HepG2 (cell line): ENCODE data around the gene TPCN2. TPM values are rescaled to one million over a fixed set of nuclear protein-coding genes. Genes with fewer than 3 reads are reported as not detected.

Experiments
- ATAC-seq: fragments of 200-7000 bp; cut with Tn5 transposase; 3 replicates; pipeline ENCODE4 v1.9.1; 2020; ENCODE audit warnings: mild to moderate bottlenecking, moderate library complexity
- BruUV-seq: library from RNA; stranded (reverse); fragments of 400-500 nt; replicated peaks from 2 replicates; lab custom pipeline; 2021; lab: Mats Ljungman, UMichigan
- CTCF ChIA-PET: fragments of 300-600 bp; formaldehyde crosslinking; extraction: SDS; loops from one replicate; lab custom pipeline; 2021; ENCODE audit warnings: low total read pairs, inconsistent platforms, low intra/inter-chr PET ratio; lab: Yijun Ruan, JAX
- POLR2A ChIA-PET: fragments of 350-600 bp; sonication (Branson Sonifier 250); formaldehyde crosslinking; loops from one replicate; lab custom pipeline; 2020; ENCODE audit warnings: antibody characterized with exemption, inconsistent platforms; lab: Yijun Ruan, JAX
- DNase-seq: peaks from one replicate; pipeline ENCODE4 v3.0.0-alpha.2; 2015; ENCODE audit warnings: low spot score
- FAIRE-seq: peaks from 3 replicates; lab custom pipeline; 2011; peaks lifted over from hg19 to GRCh38; lab: Jason Lieb, UNC
- H2AFZ ChIP-seq: one replicate; pipeline ENCODE4 v1.6.1; 2011; ENCODE audit warnings: low read length, inconsistent platforms
- H3K27ac ChIP-seq: fragments of 300-600 bp; 3 replicates; pipeline ENCODE4 v1.8.0; 2011; ENCODE audit warnings: mixed run types, mild to moderate bottlenecking, mixed read lengths, low read length, inconsistent platforms; ENCODE audit not compliant: insufficient read depth; ENCODE audit errors: extremely low read length
- H3K27me3 ChIP-seq, 2 experiments: fragments of 200-600 bp in 1 of 2; 2 replicates in 1 of 2; 3 replicates in 1 of 2; pipeline versions ENCODE4 v1.6.0 to v1.8.0; 2011; ENCODE audit warnings: low read length in 2 of 2, mild to moderate bottlenecking in 2 of 2, moderate library complexity in 2 of 2, inconsistent platforms in 1 of 2; ENCODE audit not compliant: insufficient read depth in 2 of 2, control insufficient read depth in 1 of 2
- H3K36me3 ChIP-seq, 2 experiments: fragments of 200-600 bp in 1 of 2; replicated peaks in 1 of 2; 2 replicates in 1 of 2; 3 replicates in 1 of 2; pipeline versions ENCODE4 v1.5.1 to v1.8.0; 2011; ENCODE audit warnings: low read length in 2 of 2, inconsistent platforms in 1 of 2; ENCODE audit not compliant: insufficient read depth in 2 of 2, control insufficient read depth in 1 of 2
- H3K4me1 ChIP-seq: 2 replicates; pipeline ENCODE4 v1.5.1; 2012; ENCODE audit warnings: low read length, inconsistent platforms; ENCODE audit not compliant: insufficient read depth
- H3K4me2 ChIP-seq: 2 replicates; pipeline ENCODE4 v1.6.0; 2011; ENCODE audit warnings: low read depth, low read length, inconsistent platforms
- H3K4me3 ChIP-seq, 3 experiments: fragments of 200-600 bp in 1 of 3; sonication (generic), shearing (Covaris generic) in 1 of 3; replicated peaks in 1 of 3; 2 replicates each; pipeline ENCODE4 v1.5.1; 2011 to 2016; ENCODE audit warnings: low read length in 3 of 3, inconsistent platforms in 2 of 3, low read depth in 2 of 3, mild to moderate bottlenecking in 2 of 3, control low read depth in 1 of 3, mixed read lengths in 1 of 3; ENCODE audit not compliant: insufficient read depth in 1 of 3
- H3K79me2 ChIP-seq: one replicate; pipeline ENCODE4 v1.6.1; 2011; ENCODE audit warnings: low read length, inconsistent platforms; ENCODE audit not compliant: insufficient read depth
- H3K9ac ChIP-seq: 2 replicates; pipeline ENCODE4 v1.6.0; 2011; ENCODE audit warnings: mild to moderate bottlenecking, low read depth, low read length, inconsistent platforms; ENCODE audit not compliant: insufficient read depth
- H3K9me3 ChIP-seq: 2 replicates; pipeline ENCODE4 v1.5.1; 2012; ENCODE audit warnings: mild to moderate bottlenecking, low read length
- H4K20me1 ChIP-seq: 2 replicates; pipeline ENCODE4 v1.6.0; 2011; ENCODE audit warnings: inconsistent platforms, mild to moderate bottlenecking, low read length, moderate library complexity; ENCODE audit not compliant: insufficient read depth
- BRD4 ChIP-seq: sonication (generic); formaldehyde crosslinking; IDR thresholded peaks from 2 replicates; pipeline ENCODE4 v1.4.0; 2020; ENCODE audit warnings: missing genetic modification reagents
- CC2D1A ChIP-seq: sonication (generic); formaldehyde crosslinking; IDR thresholded peaks from 2 replicates; pipeline ENCODE4 v1.8.1; 2023; ENCODE audit warnings: mild to moderate bottlenecking, missing genetic modification reagents
- CEBPB ChIP-seq: IDR thresholded peaks from 2 replicates; pipeline ENCODE4 v1.6.1; 2011; ENCODE audit warnings: low read depth, low read length, improper control_type of control experiment, borderline replicate concordance
- JUND ChIP-seq: sonication (generic); formaldehyde crosslinking; IDR thresholded peaks from 2 replicates; pipeline ENCODE4 v1.8.0; 2022; ENCODE audit warnings: mild to moderate bottlenecking, missing genetic modification reagents
- KMT2B ChIP-seq: IDR thresholded peaks from 2 replicates; pipeline ENCODE4 v1.6.1; 2016; ENCODE audit warnings: missing genetic modification reagents, missing compliant biosample characterization
- MATR3 ChIP-seq: sonication (generic); formaldehyde crosslinking; IDR thresholded peaks from 2 replicates; pipeline ENCODE4 v1.4.0; 2020; ENCODE audit warnings: missing genetic modification reagents
- NCOA1 ChIP-seq: sonication (generic); formaldehyde crosslinking; IDR thresholded peaks from 2 replicates; pipeline ENCODE4 v1.9.0; 2021; ENCODE audit warnings: missing genetic modification reagents
- ZNF253 ChIP-seq: sonication (generic); formaldehyde crosslinking; IDR thresholded peaks from 2 replicates; pipeline ENCODE4 v1.8.0; 2022; ENCODE audit warnings: mild to moderate bottlenecking, missing genetic modification reagents, borderline replicate concordance
- ZNF34 ChIP-seq: sonication (generic); formaldehyde crosslinking; IDR thresholded peaks from 2 replicates; pipeline ENCODE4 v1.4.0; 2020; ENCODE audit warnings: mild to moderate bottlenecking, missing genetic modification reagents, borderline replicate concordance
- ZNF562 ChIP-seq: sonication (generic); formaldehyde crosslinking; IDR thresholded peaks from 2 replicates; pipeline ENCODE4 v1.8.0; 2022; ENCODE audit warnings: missing genetic modification reagents, borderline replicate concordance
- ZNF605 ChIP-seq: sonication (generic); formaldehyde crosslinking; IDR thresholded peaks from 2 replicates; pipeline ENCODE4 v1.8.0; 2022; ENCODE audit warnings: mild to moderate bottlenecking, missing genetic modification reagents
- ZNF816 ChIP-seq: sonication (generic); formaldehyde crosslinking; IDR thresholded peaks from 2 replicates; pipeline ENCODE4 v1.8.0; 2022; ENCODE audit warnings: missing genetic modification reagents, mild to moderate bottlenecking, borderline replicate concordance
- WGBS: methylation state at CpG from one replicate; pipeline ENCODE4 v1.1.6; 2017; ENCODE audit warnings: low lambda C conversion rate; 5-methylcytosine and 5-hydroxymethylcytosine counted together
- in situ Hi-C: cut with HindIII; loops from 2 replicates; pipeline ENCODE4 v1.10.0; 2017; ENCODE audit warnings: low pct_unique_long_range_greater_than_20kb; ENCODE audit not compliant: extremely low pct_ligation_motif_present
- intact Hi-C: fragments of 100-400 bp; cut with micrococcal nuclease; formaldehyde crosslinking; loops from one replicate; pipeline ENCODE4 v1.10.0; 2022; ENCODE audit not compliant: unreplicated experiment
- polyA plus RNA-seq, 8 experiments: library from polyadenylated mRNA; depleted of rRNA in 3 of 8; stranded (reverse) in 7 of 8; unstranded in 1 of 8; fragments of >200 nt; fragmentation: Illumina TruSeq in 4 of 8; extraction: Trizol in 4 of 8; gene quantifications; 2 replicates each; pipeline versions ENCODE4 v1.2.1 to v1.2.3, GENCODE V29; 2011 to 2016; ENCODE audit warnings: low read depth in 4 of 8, missing spikeins in 1 of 8, mixed read lengths in 1 of 8; ENCODE audit not compliant: insufficient read depth in 1 of 8
- total RNA-seq, 5 experiments: library from RNA; depleted of rRNA; stranded (reverse); fragments of >200 nt; fragmentation: Illumina TruSeq; extraction: Trizol; gene quantifications; 2 replicates each; pipeline ENCODE4 v1.2.3, GENCODE V29; 2016; ENCODE audit warnings: low read depth in 1 of 5
- TF ChIP-seq, protein P1 (sequence below): IDR thresholded peaks from 2 replicates; pipeline ENCODE4 v1.6.1; 2016; ENCODE audit warnings: missing compliant biosample characterization, missing genetic modification reagents, borderline replicate concordance
- TF ChIP-seq, protein P2 (sequence below): sonication (generic); formaldehyde crosslinking; IDR thresholded peaks from 2 replicates; pipeline ENCODE4 v1.4.0; 2020; ENCODE audit warnings: missing genetic modification reagents, borderline replicate concordance
- TF ChIP-seq, protein P3 (sequence below): sonication (generic); formaldehyde crosslinking; IDR thresholded peaks from 2 replicates; pipeline ENCODE4 v1.4.0; 2020; ENCODE audit warnings: missing genetic modification reagents, mild to moderate bottlenecking, borderline replicate concordance

The TPCN2 gene
- total and polyA plus RNA-seq, 2 of the 13 experiments (the other 11 are each of a cell fraction or from before 2014, with no cell fraction given) = 5.6 to 5.9 TPM

DNA sequence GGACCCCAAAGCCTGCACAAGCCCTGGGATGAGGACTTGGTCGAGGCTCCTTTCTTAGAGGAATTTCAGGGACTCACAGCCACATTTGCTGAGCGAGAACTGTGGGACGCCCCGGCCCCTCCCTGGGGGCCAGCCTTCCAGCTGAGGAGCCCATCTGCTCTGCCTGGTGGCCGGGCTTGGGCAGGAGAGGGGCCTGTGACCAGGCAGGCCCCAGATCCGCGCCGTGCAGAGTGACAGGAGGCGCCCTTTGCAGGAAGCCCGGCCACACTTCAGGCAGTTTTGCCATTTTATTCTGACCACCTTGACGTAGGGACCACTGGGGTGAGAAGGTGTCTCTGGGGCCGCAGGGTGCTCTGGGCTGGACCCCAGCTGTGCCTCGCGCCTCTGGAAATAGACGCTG is 35.6 kb downstream of the TPCN2 start:
- H3K4me3 ChIP-seq = no peak overlapping the region
- no peak overlapping the region for H3K9ac ChIP-seq
- H4K20me1 ChIP-seq = 0 out of 2 replicates have a peak, but pooled peaks cover 3% of the 10 kb centered on the region
- H3K36me3 ChIP-seq = peaks cover 2 to 10% of the 10 kb centered on the region in 2 experiments; a peak in 3 of 5 replicates
- DNase-seq = no peak
- in situ Hi-C loops (no loop called here), intact Hi-C loops (no loop called here)
- H3K27ac ChIP-seq = no peak overlapping the region
- H3K9me3 ChIP-seq = no peaks in the 10 kb centered on the region
- no peak for FAIRE-seq
- no peak overlapping the region for H3K4me2 ChIP-seq
- H3K79me2 ChIP-seq = no peaks in the 10 kb centered on the region
- H3K27me3 ChIP-seq = no peaks in the 10 kb centered on the region
- TF ChIP-seq ZNF253 (CRISPR knock-in tag) (no peak), NCOA1 (no peak), ZNF816 (CRISPR knock-in tag) (no peak), KMT2B (CRISPR knock-in tag) (no peak), BRD4 (CRISPR knock-in tag) (no peak), ZNF605 (CRISPR knock-in tag) (no peak), ZNF34 (no peak), CC2D1A (CRISPR knock-in tag) (no peak), ZNF562 (CRISPR knock-in tag) (no peak), CEBPB (no peak), MATR3 (CRISPR knock-in tag) (no peak), JUND (CRISPR knock-in tag) (no peak)
- TF ChIP-seq, protein P1, sequence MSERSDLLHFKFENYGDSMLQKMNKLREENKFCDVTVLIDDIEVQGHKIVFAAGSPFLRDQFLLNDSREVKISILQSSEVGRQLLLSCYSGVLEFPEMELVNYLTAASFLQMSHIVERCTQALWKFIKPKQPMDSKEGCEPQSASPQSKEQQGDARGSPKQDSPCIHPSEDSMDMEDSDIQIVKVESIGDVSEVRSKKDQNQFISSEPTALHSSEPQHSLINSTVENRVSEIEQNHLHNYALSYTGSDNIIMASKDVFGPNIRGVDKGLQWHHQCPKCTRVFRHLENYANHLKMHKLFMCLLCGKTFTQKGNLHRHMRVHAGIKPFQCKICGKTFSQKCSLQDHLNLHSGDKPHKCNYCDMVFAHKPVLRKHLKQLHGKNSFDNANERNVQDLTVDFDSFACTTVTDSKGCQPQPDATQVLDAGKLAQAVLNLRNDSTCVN (CRISPR knock-in tag) = no peak
- TF ChIP-seq, protein P2, sequence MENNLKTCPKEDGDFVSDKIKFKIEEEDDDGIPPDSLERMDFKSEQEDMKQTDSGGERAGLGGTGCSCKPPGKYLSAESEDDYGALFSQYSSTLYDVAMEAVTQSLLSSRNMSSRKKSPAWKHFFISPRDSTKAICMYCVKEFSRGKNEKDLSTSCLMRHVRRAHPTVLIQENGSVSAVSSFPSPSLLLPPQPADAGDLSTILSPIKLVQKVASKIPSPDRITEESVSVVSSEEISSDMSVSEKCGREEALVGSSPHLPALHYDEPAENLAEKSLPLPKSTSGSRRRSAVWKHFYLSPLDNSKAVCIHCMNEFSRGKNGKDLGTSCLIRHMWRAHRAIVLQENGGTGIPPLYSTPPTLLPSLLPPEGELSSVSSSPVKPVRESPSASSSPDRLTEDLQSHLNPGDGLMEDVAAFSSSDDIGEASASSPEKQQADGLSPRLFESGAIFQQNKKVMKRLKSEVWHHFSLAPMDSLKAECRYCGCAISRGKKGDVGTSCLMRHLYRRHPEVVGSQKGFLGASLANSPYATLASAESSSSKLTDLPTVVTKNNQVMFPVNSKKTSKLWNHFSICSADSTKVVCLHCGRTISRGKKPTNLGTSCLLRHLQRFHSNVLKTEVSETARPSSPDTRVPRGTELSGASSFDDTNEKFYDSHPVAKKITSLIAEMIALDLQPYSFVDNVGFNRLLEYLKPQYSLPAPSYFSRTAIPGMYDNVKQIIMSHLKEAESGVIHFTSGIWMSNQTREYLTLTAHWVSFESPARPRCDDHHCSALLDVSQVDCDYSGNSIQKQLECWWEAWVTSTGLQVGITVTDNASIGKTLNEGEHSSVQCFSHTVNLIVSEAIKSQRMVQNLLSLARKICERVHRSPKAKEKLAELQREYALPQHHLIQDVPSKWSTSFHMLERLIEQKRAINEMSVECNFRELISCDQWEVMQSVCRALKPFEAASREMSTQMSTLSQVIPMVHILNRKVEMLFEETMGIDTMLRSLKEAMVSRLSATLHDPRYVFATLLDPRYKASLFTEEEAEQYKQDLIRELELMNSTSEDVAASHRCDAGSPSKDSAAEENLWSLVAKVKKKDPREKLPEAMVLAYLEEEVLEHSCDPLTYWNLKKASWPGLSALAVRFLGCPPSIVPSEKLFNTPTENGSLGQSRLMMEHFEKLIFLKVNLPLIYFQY = no peak
- TF ChIP-seq, protein P3, sequence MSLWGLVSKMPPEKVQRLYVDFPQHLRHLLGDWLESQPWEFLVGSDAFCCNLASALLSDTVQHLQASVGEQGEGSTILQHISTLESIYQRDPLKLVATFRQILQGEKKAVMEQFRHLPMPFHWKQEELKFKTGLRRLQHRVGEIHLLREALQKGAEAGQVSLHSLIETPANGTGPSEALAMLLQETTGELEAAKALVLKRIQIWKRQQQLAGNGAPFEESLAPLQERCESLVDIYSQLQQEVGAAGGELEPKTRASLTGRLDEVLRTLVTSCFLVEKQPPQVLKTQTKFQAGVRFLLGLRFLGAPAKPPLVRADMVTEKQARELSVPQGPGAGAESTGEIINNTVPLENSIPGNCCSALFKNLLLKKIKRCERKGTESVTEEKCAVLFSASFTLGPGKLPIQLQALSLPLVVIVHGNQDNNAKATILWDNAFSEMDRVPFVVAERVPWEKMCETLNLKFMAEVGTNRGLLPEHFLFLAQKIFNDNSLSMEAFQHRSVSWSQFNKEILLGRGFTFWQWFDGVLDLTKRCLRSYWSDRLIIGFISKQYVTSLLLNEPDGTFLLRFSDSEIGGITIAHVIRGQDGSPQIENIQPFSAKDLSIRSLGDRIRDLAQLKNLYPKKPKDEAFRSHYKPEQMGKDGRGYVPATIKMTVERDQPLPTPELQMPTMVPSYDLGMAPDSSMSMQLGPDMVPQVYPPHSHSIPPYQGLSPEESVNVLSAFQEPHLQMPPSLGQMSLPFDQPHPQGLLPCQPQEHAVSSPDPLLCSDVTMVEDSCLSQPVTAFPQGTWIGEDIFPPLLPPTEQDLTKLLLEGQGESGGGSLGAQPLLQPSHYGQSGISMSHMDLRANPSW = no peak
- no peak for ATAC-seq
- CTCF ChIA-PET = no interaction called here
- no peak overlapping the region for H2AFZ ChIP-seq
- WGBS = no CpG with 5 or more reads among the region's 15 CpGs
- H3K4me1 ChIP-seq = no peaks in the 10 kb centered on the region
- POLR2A ChIA-PET = no interaction called here
- BruUV-seq = no TSS peak
